GM06990 (cell line): ENCODE measurements around the gene AMPD2.
"Not testable (repeated sequence)": the region's sequence is repeated elsewhere in the genome, so short reads cannot be mapped to it uniquely, and the experiment has no call there.

Source experiments
- DNase-seq: peaks from one replicate; pipeline ENCODE4 v3.0.0-alpha.2; 2011; ENCODE audit not compliant: insufficient read length; ENCODE audit errors: extremely low read depth
- H3K27me3 ChIP-seq: replicated peaks from 2 replicates; pipeline ENCODE4 v1.6.0; 2011; ENCODE audit warnings: low read length; ENCODE audit not compliant: control insufficient read depth, insufficient read depth
- H3K36me3 ChIP-seq: 2 replicates; pipeline ENCODE4 v1.5.1; 2011; ENCODE audit warnings: low read length; ENCODE audit not compliant: control insufficient read depth, insufficient read depth
- H3K4me3 ChIP-seq: replicated peaks from 2 replicates; pipeline ENCODE4 v1.5.1; 2011; ENCODE audit warnings: low read depth, mild to moderate bottlenecking, control low read depth, low read length
- CTCF ChIP-seq: IDR thresholded peaks from 2 replicates; pipeline ENCODE4 v1.5.1; 2011; ENCODE audit warnings: low read length, control low read depth, mild to moderate bottlenecking, inconsistent platforms; ENCODE audit not compliant: insufficient read depth, poor library complexity, severe bottlenecking

Gene AMPD2

GRCh38 chr1:109658533-109659042 is 39.0 kb downstream of the AMPD2 start:
- no peak for DNase-seq
- no peak for TF ChIP-seq CTCF
- no peaks in the 10 kb centered on the region for H3K27me3 ChIP-seq
- H3K4me3 ChIP-seq, result no peak overlapping the region
- no peaks in the 10 kb centered on the region; the same call in none of the 2 replicates for H3K36me3 ChIP-seq

- Histone ChIP-seq H3K4me3 (no peak overlapping the region), H3K36me3 (no peaks in the 10 kb centered on the region; the same call in none of the 2 replicates), H3K27me3 (no peaks in the 10 kb centered on the region)
- no peak for TF ChIP-seq CTCF
- no peak for DNase-seq
Measured at GRCh38 chr1:109659145-109659544, 39.5 kb downstream of the AMPD2 start.

- H3K4me3 ChIP-seq, result no peak overlapping the region
- no peaks in the 10 kb centered on the region; the same call in none of the 2 replicates for H3K36me3 ChIP-seq
- TF ChIP-seq CTCF, result no peak
- no peak for DNase-seq
- H3K27me3 ChIP-seq, result no peaks in the 10 kb centered on the region
Measured at GRCh38 chr1:109659997-109660690, 40.5 kb downstream of the AMPD2 start.

- not testable (repeated sequence) for H3K27me3 ChIP-seq, H3K36me3 ChIP-seq, H3K4me3 ChIP-seq, DNase-seq
Measured at GRCh38 chr1:109660691-109661026, 41.0 kb downstream of the AMPD2 start.

- Histone ChIP-seq H3K4me3 (no peak overlapping the region), H3K27me3 (no peaks in the 10 kb centered on the region), H3K36me3 (no peaks in the 10 kb centered on the region; the same call in none of the 2 replicates)
- DNase-seq, result no peak
- TF ChIP-seq CTCF, result no peak
Measured at GRCh38 chr1:109661391-109661790, 41.8 kb downstream of the AMPD2 start.

GRCh38 chr1:109664671-109665070 is 45.0 kb downstream of the AMPD2 start:
- no peak for DNase-seq
- no peaks in the 10 kb centered on the region for H3K27me3 ChIP-seq
- TF ChIP-seq CTCF, result no peak
- no peaks in the 10 kb centered on the region; the same call in none of the 2 replicates for H3K36me3 ChIP-seq
- no peak overlapping the region for H3K4me3 ChIP-seq
